Thoracic aorta (tissue), 2 donors: ENCODE data around the gene SMIM45.

ENCODE experiments used
- ATAC-seq: fragments of 150-250 bp; one replicate; pipeline ENCODE4 v1.8.0; 2017; ENCODE audit warnings: low read depth; ENCODE audit not compliant: insufficient number of reproducible peaks, low FRiP score
- DNase-seq: peaks from one replicate; pipeline ENCODE4 v3.0.0-alpha.2; 2020; ENCODE audit warnings: low spot score
- H3K27ac ChIP-seq, 2 donors: fragments of 200-600 bp; sonication (generic); 1 replicate in 1 of 2; 2 replicates in 1 of 2; pipeline ENCODE4 v1.5.1; 2016; ENCODE audit warnings: mild to moderate bottlenecking in 2 of 2, moderate library complexity in 2 of 2
- H3K27me3 ChIP-seq: fragments of 200-600 bp; sonication (generic); replicated peaks from 2 replicates; pipeline ENCODE4 v1.6.0; 2016; ENCODE audit warnings: mild to moderate bottlenecking; ENCODE audit not compliant: insufficient read depth
- H3K36me3 ChIP-seq: fragments of 200-600 bp; sonication (generic); one replicate; pipeline ENCODE4 v1.5.1; 2016
- H3K4me1 ChIP-seq, 2 donors: fragments of 200-600 bp; sonication (generic); 1 replicate in 1 of 2; 2 replicates in 1 of 2; pipeline versions ENCODE4 v1.5.1 to v1.6.0; 2016; ENCODE audit warnings: low read depth in 2 of 2, mild to moderate bottlenecking in 1 of 2; ENCODE audit not compliant: control insufficient read depth in 1 of 2
- H3K4me3 ChIP-seq: fragments of 200-600 bp; sonication (generic); 2 replicates; pipeline ENCODE4 v1.5.1; 2016; ENCODE audit warnings: mild to moderate bottlenecking
- H3K9me3 ChIP-seq: fragments of 200-600 bp; sonication (generic); 2 replicates; pipeline ENCODE4 v1.5.1; 2016
- TF ChIP-seq, protein P1 (sequence below): fragments of 200-600 bp; sonication (generic); IDR thresholded peaks from one replicate; pipeline ENCODE4 v1.5.1; 2019; ENCODE audit warnings: antibody characterized with exemption

The SMIM45 gene

GRCh38 chr22:41920271-41920976 lies 31.5 kb upstream of the SMIM45 start:
- no peak overlapping the region for H3K27ac ChIP-seq
- no peaks in the 10 kb centered on the region for H3K9me3 ChIP-seq
- no peak for ATAC-seq
- peak overlapping the region; percentile 69 for H3K4me3 ChIP-seq
- DNase-seq: no peak
- H3K36me3 ChIP-seq: no peaks in the 10 kb centered on the region
- TF ChIP-seq, protein P1, sequence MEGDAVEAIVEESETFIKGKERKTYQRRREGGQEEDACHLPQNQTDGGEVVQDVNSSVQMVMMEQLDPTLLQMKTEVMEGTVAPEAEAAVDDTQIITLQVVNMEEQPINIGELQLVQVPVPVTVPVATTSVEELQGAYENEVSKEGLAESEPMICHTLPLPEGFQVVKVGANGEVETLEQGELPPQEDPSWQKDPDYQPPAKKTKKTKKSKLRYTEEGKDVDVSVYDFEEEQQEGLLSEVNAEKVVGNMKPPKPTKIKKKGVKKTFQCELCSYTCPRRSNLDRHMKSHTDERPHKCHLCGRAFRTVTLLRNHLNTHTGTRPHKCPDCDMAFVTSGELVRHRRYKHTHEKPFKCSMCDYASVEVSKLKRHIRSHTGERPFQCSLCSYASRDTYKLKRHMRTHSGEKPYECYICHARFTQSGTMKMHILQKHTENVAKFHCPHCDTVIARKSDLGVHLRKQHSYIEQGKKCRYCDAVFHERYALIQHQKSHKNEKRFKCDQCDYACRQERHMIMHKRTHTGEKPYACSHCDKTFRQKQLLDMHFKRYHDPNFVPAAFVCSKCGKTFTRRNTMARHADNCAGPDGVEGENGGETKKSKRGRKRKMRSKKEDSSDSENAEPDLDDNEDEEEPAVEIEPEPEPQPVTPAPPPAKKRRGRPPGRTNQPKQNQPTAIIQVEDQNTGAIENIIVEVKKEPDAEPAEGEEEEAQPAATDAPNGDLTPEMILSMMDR: no peak
- H3K27me3 ChIP-seq: peaks cover 9% of the 10 kb centered on the region
- H3K4me1 ChIP-seq: peaks cover 10 to 24% of the 10 kb centered on the region in 2 donors

- no peaks in the 10 kb centered on the region for H3K36me3 ChIP-seq
- H3K27ac ChIP-seq: no peak overlapping the region
- no peak for ATAC-seq
- peaks cover 10 to 23% of the 10 kb centered on the region in 2 donors for H3K4me1 ChIP-seq
- TF ChIP-seq, protein P1: no peak
- no peaks in the 10 kb centered on the region for H3K9me3 ChIP-seq
- H3K27me3 ChIP-seq: no peaks in the 10 kb centered on the region
- no peak for DNase-seq
- H3K4me3 ChIP-seq: no peak overlapping the region
Observed at GRCh38 chr22:41922328-41922727, 29.6 kb upstream of the SMIM45 start.

DNA sequence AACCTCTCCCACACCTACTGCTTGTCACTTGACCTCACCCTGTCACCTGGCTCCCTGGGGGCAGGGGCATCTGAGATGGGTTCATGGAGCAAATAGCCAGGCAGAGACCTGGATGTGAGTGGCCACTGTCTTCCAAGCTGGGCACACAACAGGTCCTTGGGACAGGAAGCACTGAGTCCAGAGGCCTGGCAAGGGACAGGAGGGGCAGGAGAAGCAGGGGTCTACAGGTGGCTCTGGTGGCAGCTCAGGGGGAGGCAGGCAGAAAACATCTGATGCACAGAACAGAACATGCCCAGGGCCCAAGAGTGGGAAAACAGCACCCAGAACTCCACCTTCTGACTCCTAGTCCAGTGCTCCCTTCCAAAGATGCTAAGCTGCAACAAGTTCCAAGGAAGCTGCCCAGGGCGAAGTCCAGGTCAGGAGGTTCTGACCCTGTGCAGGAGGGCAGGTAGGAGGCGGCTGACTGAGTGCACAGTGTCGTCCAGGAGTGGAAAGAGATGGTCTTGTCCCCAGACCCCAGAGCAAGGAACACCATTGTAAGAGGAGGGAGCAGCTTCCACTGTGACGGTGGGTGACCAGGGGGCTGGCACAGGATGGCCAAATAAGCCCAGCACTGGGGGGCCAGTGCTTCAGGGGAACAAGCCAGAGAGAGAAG lies 28.9 kb upstream of the SMIM45 start:
- DNase-seq (no peak), ATAC-seq (no peak)
- no peaks in the 10 kb centered on the region for H3K27me3 ChIP-seq
- H3K27ac ChIP-seq: no peak overlapping the region
- H3K4me1 ChIP-seq: peaks cover 10 to 20% of the 10 kb centered on the region in 2 donors
- TF ChIP-seq, protein P1: no peak
- no peak overlapping the region for H3K4me3 ChIP-seq
- H3K9me3 ChIP-seq: no peaks in the 10 kb centered on the region
- H3K36me3 ChIP-seq: no peaks in the 10 kb centered on the region

DNA sequence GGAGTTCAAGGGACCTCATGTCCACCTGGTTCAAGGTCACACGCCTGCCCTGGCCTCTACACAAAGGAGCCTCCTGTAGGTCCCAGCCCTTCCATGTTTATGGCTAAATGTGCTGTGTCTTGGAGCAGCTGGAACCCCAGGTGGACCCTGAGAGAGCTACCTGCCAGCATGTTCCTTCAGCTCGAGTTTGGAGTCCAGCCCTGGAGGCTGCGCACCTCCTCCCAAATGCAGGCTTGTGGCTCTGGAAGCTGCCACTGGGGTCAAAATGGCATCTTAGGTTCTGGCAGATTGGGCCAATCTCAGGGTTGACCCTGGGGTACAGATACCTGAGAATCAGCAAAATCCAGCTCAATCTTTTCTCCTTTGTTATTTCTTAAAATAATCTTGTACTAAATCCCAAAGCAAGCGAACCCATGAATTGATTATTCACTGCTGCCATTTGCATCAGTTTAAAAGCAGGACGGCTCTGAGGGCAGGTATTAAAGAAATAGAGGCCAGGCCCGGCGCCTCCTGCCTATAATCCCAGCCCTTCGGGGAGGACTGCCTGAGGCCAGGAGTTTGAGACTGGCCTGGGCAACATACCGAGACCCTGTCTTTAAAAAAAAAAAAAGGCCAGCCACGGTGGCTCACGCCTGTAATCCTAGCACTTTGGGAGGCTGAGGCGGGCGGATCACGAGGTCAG lies 28.2 kb upstream of the SMIM45 start:
- TF ChIP-seq, protein P1: no peak

GRCh38 chr22:41925783-41926460 lies 26.0 kb upstream of the SMIM45 start:
- Histone ChIP-seq H3K9me3 (no peaks in the 10 kb centered on the region), H3K27me3 (no peaks in the 10 kb centered on the region), H3K27ac (no peak overlapping the region), H3K36me3 (no peaks in the 10 kb centered on the region), H3K4me1 (no peaks in the 10 kb centered on the region), H3K4me3 (peak overlapping the region; percentile 60)
- no peak for ATAC-seq
- no peak for DNase-seq
- TF ChIP-seq, protein P1: peak; percentile 13

More for the DNA sequence above, 28.2 kb upstream of the SMIM45 start:
- H3K27ac ChIP-seq: no peak overlapping the region
- H3K27me3 ChIP-seq: no peaks in the 10 kb centered on the region
- peaks cover 10 to 15% of the 10 kb centered on the region in 2 donors for H3K4me1 ChIP-seq
- H3K4me3 ChIP-seq: no peak overlapping the region
- no peaks in the 10 kb centered on the region for H3K9me3 ChIP-seq
- no peak for DNase-seq
- no peaks in the 10 kb centered on the region for H3K36me3 ChIP-seq
- no peak for ATAC-seq
